ENCODE results near the gene TPO.

The TPO gene

DNA sequence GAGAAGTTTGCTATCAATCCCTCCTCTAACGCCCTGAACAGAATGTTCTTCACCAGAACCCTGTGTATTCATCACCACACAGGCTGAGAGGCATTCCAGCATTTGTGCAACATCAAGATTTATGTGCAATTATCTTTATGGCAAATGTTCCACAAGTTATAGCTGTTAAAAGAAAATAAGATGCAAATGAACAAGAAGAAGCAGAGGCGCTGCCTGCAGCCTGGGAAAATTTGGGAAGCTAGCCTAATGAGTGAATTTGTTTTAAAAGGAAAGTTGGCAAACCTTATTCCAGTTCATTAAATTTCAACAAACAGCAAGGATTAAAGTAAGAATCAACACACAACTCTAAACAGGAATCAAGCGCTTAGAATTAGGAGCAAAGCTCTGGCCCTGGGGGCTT, 5.3 kb downstream of the TPO start:
- Histone ChIP-seq H3K4me1 (ENCODE audit: insufficient read depth, low read length) (no peaks in the 10 kb centered on the region), H3K9me3 (ENCODE audit: control insufficient read depth, insufficient read depth, low read length) (no peaks in the 10 kb centered on the region), H3K36me3 (ENCODE audit: insufficient read depth, low read length) (no peaks in the 10 kb centered on the region), H3K9ac (ENCODE audit: low read depth, low read length) (no peak overlapping the region)

DNA sequence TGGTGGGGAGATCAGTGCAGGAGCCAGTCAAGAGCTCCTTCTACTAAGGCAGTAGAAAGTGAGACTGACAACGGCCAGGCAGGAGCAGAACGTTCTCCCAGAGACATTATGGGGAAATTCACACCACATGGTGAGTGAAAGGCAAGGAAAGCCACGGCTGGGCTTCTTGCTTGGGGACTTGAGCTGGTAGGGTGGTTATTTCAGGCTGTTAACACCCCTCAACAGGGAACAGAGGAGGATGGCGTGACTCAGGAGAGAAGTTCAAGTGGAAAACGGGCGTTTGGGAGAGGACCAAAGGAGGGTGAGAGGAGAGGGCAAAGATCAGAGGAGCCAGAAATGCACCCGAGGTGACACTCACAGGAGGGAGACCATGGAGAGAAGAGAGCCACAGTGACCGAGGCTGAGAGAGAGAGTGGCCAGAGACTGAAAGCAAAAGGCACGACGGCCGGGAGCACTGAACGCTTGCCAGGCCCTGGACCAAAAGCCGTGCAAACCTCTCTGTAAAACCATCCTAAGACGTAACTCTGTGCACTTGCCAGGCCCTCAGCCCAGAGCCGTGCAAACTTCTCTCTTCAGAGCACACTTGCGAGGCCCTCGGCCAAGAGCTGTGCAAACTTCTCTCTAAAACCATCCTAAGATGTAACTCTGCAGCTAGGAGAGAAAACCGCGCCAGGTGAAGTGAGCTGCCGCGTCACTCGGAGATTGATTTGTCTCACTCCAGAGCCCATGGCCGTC, 7.7 kb downstream of the TPO start:
- no peak overlapping the region for H3K9ac ChIP-seq (ENCODE audit: low read depth, low read length)
- no peaks in the 10 kb centered on the region for H3K4me1 ChIP-seq (ENCODE audit: insufficient read depth, low read length)
- H3K36me3 ChIP-seq (ENCODE audit: insufficient read depth, low read length): no peaks in the 10 kb centered on the region
- no peaks in the 10 kb centered on the region for H3K9me3 ChIP-seq (ENCODE audit: control insufficient read depth, insufficient read depth, low read length)

- Histone ChIP-seq H3K9me3 (ENCODE audit: control insufficient read depth, insufficient read depth, low read length) (no peaks in the 10 kb centered on the region), H3K36me3 (ENCODE audit: insufficient read depth, low read length) (no peaks in the 10 kb centered on the region), H3K4me1 (ENCODE audit: insufficient read depth, low read length) (no peaks in the 10 kb centered on the region), H3K9ac (ENCODE audit: low read depth, low read length) (no peak overlapping the region)
Measured at GRCh38 chr2:1421731-1422130, 8.5 kb downstream of the TPO start.

- Histone ChIP-seq H3K9me3 (ENCODE audit: control insufficient read depth, insufficient read depth, low read length) (no peaks in the 10 kb centered on the region), H3K36me3 (ENCODE audit: insufficient read depth, low read length) (no peaks in the 10 kb centered on the region), H3K9ac (ENCODE audit: low read depth, low read length) (no peak overlapping the region), H3K4me1 (ENCODE audit: insufficient read depth, low read length) (no peaks in the 10 kb centered on the region)
Measured at GRCh38 chr2:1422131-1422530, 8.9 kb downstream of the TPO start.

- H3K9me3 ChIP-seq (ENCODE audit: control insufficient read depth, insufficient read depth, low read length): no peaks in the 10 kb centered on the region
- no peaks in the 10 kb centered on the region for H3K36me3 ChIP-seq (ENCODE audit: insufficient read depth, low read length)
- no peaks in the 10 kb centered on the region for H3K4me1 ChIP-seq (ENCODE audit: insufficient read depth, low read length)
- no peak overlapping the region for H3K9ac ChIP-seq (ENCODE audit: low read depth, low read length)
Measured at GRCh38 chr2:1422716-1423285, 9.5 kb downstream of the TPO start.

- no peaks in the 10 kb centered on the region for H3K36me3 ChIP-seq (ENCODE audit: insufficient read depth, low read length)
- no peaks in the 10 kb centered on the region for H3K9me3 ChIP-seq (ENCODE audit: control insufficient read depth, insufficient read depth, low read length)
- H3K4me1 ChIP-seq (ENCODE audit: insufficient read depth, low read length): no peaks in the 10 kb centered on the region
- no peak overlapping the region for H3K9ac ChIP-seq (ENCODE audit: low read depth, low read length)
Measured at GRCh38 chr2:1427086-1427485, 13.8 kb downstream of the TPO start.

- H3K36me3 ChIP-seq (ENCODE audit: insufficient read depth, low read length): no peaks in the 10 kb centered on the region
- no peaks in the 10 kb centered on the region for H3K9me3 ChIP-seq (ENCODE audit: control insufficient read depth, insufficient read depth, low read length)
- H3K4me1 ChIP-seq (ENCODE audit: insufficient read depth, low read length): no peaks in the 10 kb centered on the region
- H3K9ac ChIP-seq (ENCODE audit: low read depth, low read length): no peak overlapping the region
Measured at GRCh38 chr2:1429895-1430294, 16.6 kb downstream of the TPO start.

DNA sequence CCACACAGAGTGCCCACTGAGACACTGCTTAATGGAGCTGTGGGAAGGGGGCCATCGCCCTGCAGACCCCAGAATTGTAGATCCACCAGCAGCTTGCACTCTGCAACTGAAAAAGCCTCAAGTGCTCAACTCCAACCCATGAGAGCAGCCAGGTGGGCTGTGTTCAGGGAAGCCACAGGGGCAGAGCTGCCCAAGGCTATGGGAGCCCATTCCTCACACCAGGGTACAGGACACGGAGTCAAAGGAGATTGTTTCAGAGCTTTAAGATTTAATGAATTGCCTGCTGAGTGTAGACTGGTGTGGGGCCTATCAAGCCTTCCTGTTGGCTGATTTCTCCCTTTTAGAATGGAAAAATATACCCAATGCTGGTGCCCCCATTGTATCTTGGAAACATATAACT, 17.2 kb downstream of the TPO start:
- Histone ChIP-seq H3K9me3 (ENCODE audit: control insufficient read depth, insufficient read depth, low read length) (no peaks in the 10 kb centered on the region), H3K4me1 (ENCODE audit: insufficient read depth, low read length) (no peaks in the 10 kb centered on the region), H3K36me3 (ENCODE audit: insufficient read depth, low read length) (no peaks in the 10 kb centered on the region), H3K9ac (ENCODE audit: low read depth, low read length) (no peak overlapping the region)

DNA sequence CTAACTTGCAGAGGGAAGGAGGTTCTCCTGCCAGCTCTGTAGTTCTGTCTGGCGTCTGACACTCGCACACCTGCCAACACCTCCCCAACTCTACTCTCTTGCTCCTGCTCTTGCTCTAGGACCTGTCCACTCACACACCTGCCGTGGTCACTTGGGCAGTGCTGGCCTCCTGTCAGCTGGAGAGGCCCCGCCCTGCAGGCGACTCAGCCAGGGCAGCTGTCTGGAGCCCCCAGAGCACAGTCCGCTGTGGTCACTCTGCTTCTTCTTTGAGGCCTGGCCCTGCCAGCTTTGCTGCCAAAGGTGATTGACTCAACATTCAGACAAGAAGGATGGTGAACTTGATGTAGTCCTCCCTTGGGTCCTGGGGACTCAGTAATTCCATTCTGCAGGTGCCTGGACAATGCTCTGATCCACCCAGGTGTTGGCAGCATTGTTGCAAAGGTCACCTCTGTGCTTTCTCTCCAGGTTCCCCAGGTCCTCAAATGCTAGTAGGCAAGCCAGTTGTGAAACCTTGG, 18.7 kb downstream of the TPO start:
- Histone ChIP-seq H3K9ac (ENCODE audit: low read depth, low read length) (no peak overlapping the region), H3K36me3 (ENCODE audit: insufficient read depth, low read length) (no peaks in the 10 kb centered on the region), H3K9me3 (ENCODE audit: control insufficient read depth, insufficient read depth, low read length) (no peaks in the 10 kb centered on the region), H3K4me1 (ENCODE audit: insufficient read depth, low read length) (no peaks in the 10 kb centered on the region)

DNA sequence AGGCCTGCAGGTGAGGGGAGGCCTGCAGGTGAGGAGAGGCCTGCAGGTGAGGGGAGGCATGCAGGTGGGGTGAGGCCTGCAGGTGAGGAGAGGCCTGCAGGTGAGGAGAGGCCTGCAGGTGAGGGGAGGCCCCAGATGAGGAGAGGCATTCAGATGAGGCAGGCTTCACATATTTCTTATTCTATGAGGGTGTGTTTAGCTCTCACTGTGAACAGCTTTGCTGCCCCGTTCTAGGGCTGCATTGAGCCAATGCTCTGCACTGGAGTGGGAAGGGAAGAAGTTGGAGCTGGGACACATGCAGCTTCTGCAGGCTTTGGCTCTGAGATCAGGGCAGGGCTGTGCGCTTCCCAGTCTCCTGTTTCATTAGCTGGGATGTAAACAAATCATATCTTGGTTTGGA, 19.5 kb downstream of the TPO start:
- H3K9me3 ChIP-seq (ENCODE audit: control insufficient read depth, insufficient read depth, low read length): no peaks in the 10 kb centered on the region
- H3K9ac ChIP-seq (ENCODE audit: low read depth, low read length): no peak overlapping the region
- H3K36me3 ChIP-seq (ENCODE audit: insufficient read depth, low read length): no peaks in the 10 kb centered on the region
- H3K4me1 ChIP-seq (ENCODE audit: insufficient read depth, low read length): no peaks in the 10 kb centered on the region

- H3K36me3 ChIP-seq (ENCODE audit: insufficient read depth, low read length): no peaks in the 10 kb centered on the region
- no peaks in the 10 kb centered on the region for H3K4me1 ChIP-seq (ENCODE audit: insufficient read depth, low read length)
- no peaks in the 10 kb centered on the region for H3K9me3 ChIP-seq (ENCODE audit: control insufficient read depth, insufficient read depth, low read length)
- H3K9ac ChIP-seq (ENCODE audit: low read depth, low read length): no peak overlapping the region
Measured at GRCh38 chr2:1436369-1436768, 23.1 kb downstream of the TPO start.

DNA sequence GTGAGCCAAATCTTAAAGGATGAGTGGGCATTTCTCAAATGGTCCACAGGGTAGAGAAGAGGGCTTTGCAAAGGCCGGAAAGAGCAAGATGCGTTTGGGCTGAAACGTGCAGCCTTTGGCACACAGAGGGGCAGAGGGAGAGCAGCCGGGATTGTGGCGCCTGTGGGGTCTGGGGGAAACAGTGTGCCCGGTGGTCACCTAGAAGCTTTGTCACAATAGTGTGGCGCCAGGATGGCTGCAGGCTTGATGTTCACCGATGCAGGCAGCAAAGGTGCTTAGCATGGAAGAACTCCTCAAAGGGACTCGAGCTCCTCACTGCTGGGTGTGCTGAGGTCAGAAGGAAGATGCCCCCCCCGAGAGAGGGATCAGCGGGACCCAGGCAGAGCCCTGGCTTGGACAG, 23.8 kb downstream of the TPO start:
- H3K9me3 ChIP-seq (ENCODE audit: control insufficient read depth, insufficient read depth, low read length): no peaks in the 10 kb centered on the region
- no peak overlapping the region for H3K9ac ChIP-seq (ENCODE audit: low read depth, low read length)
- no peaks in the 10 kb centered on the region for H3K4me1 ChIP-seq (ENCODE audit: insufficient read depth, low read length)
- no peaks in the 10 kb centered on the region for H3K36me3 ChIP-seq (ENCODE audit: insufficient read depth, low read length)

GRCh38 chr2:1437537-1437936, 24.3 kb downstream of the TPO start:
- Histone ChIP-seq H3K9ac (ENCODE audit: low read depth, low read length) (no peak overlapping the region), H3K9me3 (ENCODE audit: control insufficient read depth, insufficient read depth, low read length) (0 out of 2 replicates have a peak, but pooled peaks cover 2% of the 10 kb centered on the region), H3K36me3 (ENCODE audit: insufficient read depth, low read length) (no peaks in the 10 kb centered on the region), H3K4me1 (ENCODE audit: insufficient read depth, low read length) (no peaks in the 10 kb centered on the region)

DNA sequence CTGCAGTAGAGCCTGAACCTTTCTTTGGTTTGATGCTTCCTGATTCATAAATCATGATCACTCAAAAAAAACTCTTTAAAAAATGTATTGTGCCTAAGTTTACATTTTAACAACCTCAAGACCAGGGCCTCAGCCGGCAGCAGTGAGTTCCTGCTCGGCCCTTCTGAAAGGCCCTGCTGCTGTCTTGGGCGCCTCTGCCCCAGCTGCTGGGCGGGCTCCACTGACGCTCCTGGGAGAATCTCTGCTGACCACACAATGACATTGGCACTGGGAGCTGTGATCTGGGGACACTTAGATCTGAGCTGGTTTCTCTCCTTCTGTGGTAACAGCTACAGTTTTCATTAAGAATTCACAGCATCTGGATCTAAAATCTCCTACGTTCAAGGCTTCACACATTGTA, 25.7 kb downstream of the TPO start:
- Histone ChIP-seq H3K9ac (ENCODE audit: low read depth, low read length) (no peak overlapping the region), H3K36me3 (ENCODE audit: insufficient read depth, low read length) (no peaks in the 10 kb centered on the region), H3K4me1 (ENCODE audit: insufficient read depth, low read length) (no peaks in the 10 kb centered on the region), H3K9me3 (ENCODE audit: control insufficient read depth, insufficient read depth, low read length) (0 out of 2 replicates have a peak, but pooled peaks cover 3% of the 10 kb centered on the region)

DNA sequence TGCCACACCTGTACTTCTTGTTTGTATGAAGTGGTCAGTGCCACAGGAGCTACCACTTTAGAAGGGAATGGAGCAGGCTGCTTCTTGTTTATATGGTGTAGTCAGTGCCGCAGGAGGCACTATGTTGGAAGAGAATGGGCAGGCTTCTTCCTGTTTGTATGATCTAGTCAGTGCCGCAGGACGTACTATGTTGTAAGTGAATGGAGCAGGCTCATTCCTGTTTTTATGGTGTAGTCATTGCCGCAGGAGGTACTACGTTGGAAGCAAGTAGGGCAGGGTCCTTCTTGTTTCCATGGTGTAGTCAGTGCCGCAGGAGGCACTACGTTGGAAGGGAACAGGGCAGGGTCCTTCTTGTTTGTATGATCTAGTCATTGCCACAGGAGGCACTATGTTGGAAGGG, 27.3 kb downstream of the TPO start:
- Histone ChIP-seq H3K9ac (ENCODE audit: low read depth, low read length) (no peak overlapping the region), H3K9me3 (ENCODE audit: control insufficient read depth, insufficient read depth, low read length) (0 out of 2 replicates have a peak, but pooled peaks cover 3% of the 10 kb centered on the region), H3K36me3 (ENCODE audit: insufficient read depth, low read length) (no peaks in the 10 kb centered on the region), H3K4me1 (ENCODE audit: insufficient read depth, low read length) (no peaks in the 10 kb centered on the region)
